SK-N-SH (cell line): ENCODE measurements around the gene NKIRAS1. TPM values are rescaled to one million over a fixed set of nuclear protein-coding genes. Genes with fewer than 3 reads are reported as not detected.

Source experiments
- CTCF ChIA-PET: fragments of 300-600, 350-600 bp; formaldehyde crosslinking; extraction: SDS; loops from one replicate; lab custom pipeline; 2021; lab: Yijun Ruan, JAX
- POLR2A ChIA-PET: fragments of 350-600 bp; sonication (Branson Sonifier 250); formaldehyde crosslinking; extraction: SDS; loops from one replicate; lab custom pipeline; 2020; ENCODE audit warnings: antibody characterized with exemption, inconsistent platforms; lab: Yijun Ruan, JAX
- DNase-seq: peaks from one replicate; pipeline ENCODE4 v3.0.0; 2012
- H2AFZ ChIP-seq: fragments of 200-600 bp; sonication (generic); 2 replicates; pipeline ENCODE4 v1.8.1; 2016; ENCODE audit warnings: antibody characterized with exemption, mild to moderate bottlenecking, low read depth
- H3F3A ChIP-seq: fragments of 200-600 bp; sonication (generic); replicated peaks from 2 replicates; pipeline ENCODE3; 2016; ENCODE audit warnings: antibody characterized with exemption, mild to moderate bottlenecking; ENCODE audit not compliant: insufficient read depth
- H3K27ac ChIP-seq, 2 experiments: fragments of 200-500 bp in 1 of 2; fragments of 200-600 bp in 1 of 2; sonication (Bioruptor generic) in 1 of 2; sonication (generic), shearing (Covaris generic) in 1 of 2; 2 replicates each; pipeline versions ENCODE4 v1.5.1 to v1.6.1; 2014 to 2016; ENCODE audit warnings: low read depth in 2 of 2, inconsistent platforms in 1 of 2, low read length in 1 of 2, mild to moderate bottlenecking in 1 of 2, mixed read lengths in 1 of 2
- H3K27me3 ChIP-seq: fragments of 200-600 bp; sonication (generic), shearing (Covaris generic); 2 replicates; pipeline ENCODE4 v1.6.1; 2016; ENCODE audit warnings: mixed run types; ENCODE audit not compliant: insufficient read depth
- H3K36me3 ChIP-seq, 2 experiments: fragments of 200-500 bp in 1 of 2; fragments of 200-600 bp in 1 of 2; sonication (Bioruptor generic) in 1 of 2; sonication (generic) in 1 of 2; replicated peaks in 1 of 2; 2 replicates each; pipeline versions ENCODE3 to v1.5.1; 2014 to 2016; ENCODE audit warnings: low read length in 1 of 2, mild to moderate bottlenecking in 1 of 2; ENCODE audit not compliant: insufficient read depth in 2 of 2, control insufficient read depth in 1 of 2
- H3K4me1 ChIP-seq, 2 experiments: fragments of 200-500 bp in 1 of 2; fragments of 200-600 bp in 1 of 2; sonication (Bioruptor generic) in 1 of 2; sonication (generic), shearing (Covaris generic) in 1 of 2; 2 replicates each; pipeline versions ENCODE4 v1.5.1 to v1.6.1; 2014 to 2016; ENCODE audit warnings: low read depth in 1 of 2, low read length in 1 of 2, mixed run types in 1 of 2; ENCODE audit not compliant: insufficient read depth in 2 of 2, control insufficient read depth in 1 of 2
- H3K4me2 ChIP-seq: fragments of 200-600 bp; sonication (generic), shearing (Covaris generic); 2 replicates; pipeline ENCODE4 v1.6.1; 2017; ENCODE audit warnings: mixed run types
- H3K4me3 ChIP-seq, 2 experiments: fragments of 200-500 bp in 1 of 2; fragments of 200-600 bp in 1 of 2; sonication (Bioruptor generic) in 1 of 2; sonication (generic), shearing (Covaris generic) in 1 of 2; 2 replicates each; pipeline versions ENCODE4 v1.5.1 to v1.8.1; 2014 to 2016; ENCODE audit warnings: low read depth in 2 of 2, inconsistent platforms in 1 of 2, low read length in 1 of 2, mild to moderate bottlenecking in 1 of 2, mixed read lengths in 1 of 2, moderate library complexity in 1 of 2
- H3K79me2 ChIP-seq: fragments of 200-600 bp; sonication (generic); 2 replicates; pipeline ENCODE4 v1.8.1; 2017; ENCODE audit warnings: mild to moderate bottlenecking; ENCODE audit not compliant: insufficient read depth
- H3K9ac ChIP-seq: fragments of 200-600 bp; sonication (generic); 2 replicates; pipeline ENCODE4 v1.6.1; 2017; ENCODE audit warnings: mixed run types
- H3K9me2 ChIP-seq: fragments of 200-600 bp; sonication (generic); 2 replicates; pipeline ENCODE4 v1.6.1; 2017; ENCODE audit warnings: mixed run types
- H3K9me3 ChIP-seq: fragments of 200-600 bp; sonication (generic); 2 replicates; pipeline ENCODE4 v1.6.1; 2017; ENCODE audit warnings: mixed run types, mild to moderate bottlenecking, moderate library complexity
- H4K20me1 ChIP-seq: fragments of 200-600 bp; sonication (generic); 2 replicates; pipeline ENCODE4 v1.6.1; 2017; ENCODE audit warnings: mild to moderate bottlenecking, mixed run types; ENCODE audit not compliant: insufficient read depth
- ELF1 ChIP-seq: IDR thresholded peaks from 2 replicates; pipeline ENCODE4 v1.4.0; 2012
- FOSL2 ChIP-seq: IDR thresholded peaks from 2 replicates; pipeline ENCODE4 v1.4.0; 2012; ENCODE audit warnings: low read depth, mild to moderate bottlenecking, moderate library complexity, borderline replicate concordance
- FOXJ3 ChIP-seq: sonication (generic); formaldehyde crosslinking; IDR thresholded peaks from 2 replicates; pipeline ENCODE4 v1.5.1; 2020; ENCODE audit warnings: mild to moderate bottlenecking, missing genetic modification reagents
- FOXM1 ChIP-seq: IDR thresholded peaks from 2 replicates; pipeline ENCODE4 v1.4.0; 2012; ENCODE audit warnings: low read depth, mild to moderate bottlenecking
- GABPA ChIP-seq: IDR thresholded peaks from 2 replicates; pipeline ENCODE4 v1.4.0; 2012; ENCODE audit warnings: low read depth, mild to moderate bottlenecking
- IRF3 ChIP-seq: fragments of 150-350 bp; IDR thresholded peaks from 2 replicates; pipeline ENCODE4 v1.6.1; 2016; ENCODE audit warnings: mild to moderate bottlenecking, low read depth, low read length
- MAX ChIP-seq: IDR thresholded peaks from 2 replicates; pipeline ENCODE4 v1.4.0; 2012; ENCODE audit warnings: low read depth
- MXI1 ChIP-seq: IDR thresholded peaks from 2 replicates; pipeline ENCODE4 v1.6.1; 2012; ENCODE audit warnings: mild to moderate bottlenecking, low read depth, low read length, improper control_type of control experiment
- NFIC ChIP-seq: IDR thresholded peaks from 2 replicates; pipeline ENCODE4 v1.4.0; 2012; ENCODE audit warnings: borderline replicate concordance
- PBX3 ChIP-seq: IDR thresholded peaks from 2 replicates; pipeline ENCODE4; 2012
- POLR2AphosphoS5 ChIP-seq: IDR thresholded peaks from 2 replicates; pipeline ENCODE4 v1.6.1; 2012; ENCODE audit warnings: low read depth, low read length
- RCOR1 ChIP-seq: fragments of 150-350 bp; IDR thresholded peaks from 2 replicates; pipeline ENCODE4 v1.6.1; 2017; ENCODE audit warnings: antibody characterized with exemption, low read length
- RXRA ChIP-seq: IDR thresholded peaks from 2 replicates; pipeline ENCODE4 v1.4.0; 2012; ENCODE audit warnings: low read depth, mild to moderate bottlenecking, borderline replicate concordance
- SMC3 ChIP-seq: IDR thresholded peaks from 2 replicates; pipeline ENCODE4 v1.6.1; 2012; ENCODE audit warnings: low read depth, low read length, improper control_type of control experiment
- TAF1 ChIP-seq: IDR thresholded peaks from 2 replicates; pipeline ENCODE4 v1.6.1; 2012; ENCODE audit warnings: low read depth, mild to moderate bottlenecking, low read length, moderate library complexity, borderline replicate concordance
- TCF12 ChIP-seq: IDR thresholded peaks from 2 replicates; pipeline ENCODE4 v1.4.0; 2012
- USF1 ChIP-seq: IDR thresholded peaks from 2 replicates; pipeline ENCODE4 v1.4.0; 2012; ENCODE audit warnings: low read depth, borderline replicate concordance
- USF2 ChIP-seq: fragments of 150-350 bp; IDR thresholded peaks from 2 replicates; pipeline ENCODE4 v1.6.1; 2017; ENCODE audit warnings: antibody characterized with exemption, low read length, low read depth, borderline replicate concordance
- YY1 ChIP-seq: IDR thresholded peaks from 2 replicates; pipeline ENCODE4 v1.4.0; 2012; ENCODE audit warnings: low read depth, mild to moderate bottlenecking
- WGBS: methylation state at CpG from one replicate; pipeline ENCODE4 v1.1.6; 2017; ENCODE audit warnings: low lambda C conversion rate; 5-methylcytosine and 5-hydroxymethylcytosine counted together
- polyA plus RNA-seq, 3 experiments: library from polyadenylated mRNA; depleted of rRNA; stranded (reverse); fragments of >200 nt; gene quantifications; 2 replicates each; pipeline ENCODE4 v1.2.3, GENCODE V29; 2012

Gene NKIRAS1
- polyA plus RNA-seq, 1 of the 3 experiments (the other 2 are of a cell fraction): 8.1 TPM

GRCh38 chr3:23916152-23916885 lies 471 bp downstream of the NKIRAS1 start:
- H3K4me2 ChIP-seq: peak overlapping the region; percentile 96
- H3K4me1 ChIP-seq: peaks cover 0 to 19% of the 10 kb centered on the region in 2 experiments; a peak in 3 of 4 replicates
- peak overlapping the region; percentile 94 to 96 for H3K4me3 ChIP-seq
- H3K9ac ChIP-seq: peak overlapping the region; percentile 89
- POLR2A ChIA-PET: interaction anchor here (0.6 to 2.7 kb wide), 39 partner anchors 9 to 676 kb away, joined by 3 to 49 read pairs (median 5); partner anchors contain the start of gene NR1D2
- H2AFZ ChIP-seq: peak overlapping the region; percentile 76
- H3K36me3 ChIP-seq: peaks cover 31 to 34% of the 10 kb centered on the region in 2 experiments
- WGBS: 3% methylated on average over 26 of the region's 48 CpGs
- H4K20me1 ChIP-seq: peaks cover 37% of the 10 kb centered on the region
- no peaks in the 10 kb centered on the region for H3K9me2 ChIP-seq
- peaks cover 39% of the 10 kb centered on the region for H3F3A ChIP-seq
- peaks cover 88% of the 10 kb centered on the region for H3K79me2 ChIP-seq
- no peaks in the 10 kb centered on the region for H3K27me3 ChIP-seq
- TF ChIP-seq USF1 (no peak), ELF1 (no peak), SMC3 (no peak), RCOR1 (no peak), POLR2AphosphoS5 (no peak), TCF12 (no peak), TAF1 (no peak), FOSL2 (no peak), NFIC (no peak), PBX3 (no peak), FOXM1 (no peak), YY1 (no peak), USF2 (no peak), RXRA (no peak)
- no peak for DNase-seq
- H3K27ac ChIP-seq: peak overlapping the region; percentile 79 to 94
- H3K9me3 ChIP-seq: no peaks in the 10 kb centered on the region
- CTCF ChIA-PET: interaction anchor here (0.7 to 2.4 kb wide), 4 partner anchors 9 to 76 kb away, joined by 3 to 11 read pairs (median 5); no protein-coding TSS in a partner anchor

GRCh38 chr3:23915537-23916108 lies 1.2 kb downstream of the NKIRAS1 start:
- Histone ChIP-seq H3K9me3 (no peaks in the 10 kb centered on the region), H3K9ac (peak overlapping the region; percentile 89), H3K4me2 (peak overlapping the region; percentile 96), H3K4me3 (peak overlapping the region; percentile 94 to 96), H3F3A (peaks cover 32% of the 10 kb centered on the region), H3K9me2 (no peaks in the 10 kb centered on the region), H4K20me1 (peaks cover 31% of the 10 kb centered on the region), H3K4me1 (peaks cover 0 to 19% of the 10 kb centered on the region in 2 experiments; a peak in 3 of 4 replicates), H2AFZ (peak overlapping the region; percentile 76), H3K27me3 (no peaks in the 10 kb centered on the region), H3K36me3 (peaks cover 28 to 30% of the 10 kb centered on the region in 2 experiments), H3K79me2 (peaks cover 95% of the 10 kb centered on the region), H3K27ac (peak overlapping the region; percentile 79 to 94)
- CTCF ChIA-PET: interaction anchor here (1.2 to 2.4 kb wide), 3 partner anchors 8 to 77 kb away, joined by 3 to 11 read pairs (median 7); no protein-coding TSS in a partner anchor
- peak; percentile 39 for DNase-seq
- 19% methylated on average over 7 of the region's 7 CpGs for WGBS
- POLR2A ChIA-PET: interaction anchor here (1.1 to 2.2 kb wide), 6 partner anchors 25 to 180 kb away, joined by 3 to 13 read pairs (median 6); no protein-coding TSS in a partner anchor
- no peak for TF ChIP-seq USF2
- TF ChIP-seq MXI1: peak; percentile 56
- peak; percentile 20; the same call in 1 of the 2 replicates for TF ChIP-seq YY1
- TF ChIP-seq IRF3: no peak
- no peak for TF ChIP-seq FOXJ3 (CRISPR knock-in tag)
- peak; percentile 48; the same call in 1 of the 2 replicates for TF ChIP-seq GABPA
- 0 out of 2 replicates have a peak, but pooled peaks have one; percentile 37 for TF ChIP-seq POLR2AphosphoS5
- TF ChIP-seq MAX: peak; percentile 18; the same call in 1 of the 2 replicates
- no peak for TF ChIP-seq PBX3
